Stimulated activated CD4-positive, alpha-beta T cell treated with anti-CD3 and anti-CD28 coated beads, TNF-alpha, amount 100 ng/mL, for 4 hours (primary cell): ENCODE results near the gene CKLF.
A peak's percentile ranks its signal among the peaks of the same experiment; 100 is the strongest.
"Not testable (repeated sequence)": the region's sequence is repeated elsewhere in the genome, so short reads cannot be mapped to it uniquely, and the experiment has no call there.

ENCODE experiments used
- DNase-seq, 3 experiments: peaks; one replicate each; pipeline ENCODE4 v3.0.0-alpha.2; 2020; ENCODE audit warnings: low read depth in 3 of 3

The CKLF gene

DNA sequence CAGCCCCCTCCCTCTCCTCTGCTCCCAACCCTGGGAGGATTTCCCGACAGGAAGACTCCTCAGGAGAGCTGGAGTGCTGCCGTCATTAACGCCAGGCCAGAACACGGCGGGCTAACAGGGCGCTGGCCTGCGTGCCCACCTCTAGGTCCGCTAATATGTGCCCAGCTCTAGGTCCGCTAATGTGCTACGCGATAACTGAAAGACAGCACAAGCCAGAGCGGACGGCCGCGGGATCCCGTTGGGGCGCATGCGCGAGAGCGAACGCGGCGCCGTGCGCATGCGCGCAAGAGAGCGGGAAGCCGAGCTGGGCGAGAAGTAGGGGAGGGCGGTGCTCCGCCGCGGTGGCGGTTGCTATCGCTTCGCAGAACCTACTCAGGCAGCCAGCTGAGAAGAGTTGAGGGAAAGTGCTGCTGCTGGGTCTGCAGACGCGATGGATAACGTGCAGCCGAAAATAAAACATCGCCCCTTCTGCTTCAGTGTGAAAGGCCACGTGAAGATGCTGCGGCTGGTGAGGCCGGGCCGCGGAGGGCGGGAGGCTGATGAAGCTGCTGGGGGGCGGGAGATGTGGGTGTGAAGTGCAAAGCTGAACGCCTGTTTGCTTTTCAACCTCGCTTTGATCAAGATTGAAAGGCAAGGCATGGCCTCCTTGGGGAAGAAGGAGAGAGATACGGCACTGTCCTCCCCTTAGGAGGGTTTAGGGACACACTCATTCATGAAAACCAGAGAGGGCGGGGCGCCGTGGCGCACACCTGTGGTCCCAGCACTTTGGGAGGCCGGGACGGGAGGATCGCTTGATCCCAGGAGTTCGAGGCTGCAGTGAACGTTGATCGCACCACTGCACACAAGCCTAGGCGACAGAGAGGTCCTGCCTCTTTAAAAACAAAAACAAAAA, at the start of gene CKLF:
Gene CKLF, plus strand, starts transcription at position 291 of the 892 bp plus-strand sequence. Its CDS starts 140 bp downstream, at position 431.
- DNase-seq = peak; percentile 79 to 87 (median 83)

DNA sequence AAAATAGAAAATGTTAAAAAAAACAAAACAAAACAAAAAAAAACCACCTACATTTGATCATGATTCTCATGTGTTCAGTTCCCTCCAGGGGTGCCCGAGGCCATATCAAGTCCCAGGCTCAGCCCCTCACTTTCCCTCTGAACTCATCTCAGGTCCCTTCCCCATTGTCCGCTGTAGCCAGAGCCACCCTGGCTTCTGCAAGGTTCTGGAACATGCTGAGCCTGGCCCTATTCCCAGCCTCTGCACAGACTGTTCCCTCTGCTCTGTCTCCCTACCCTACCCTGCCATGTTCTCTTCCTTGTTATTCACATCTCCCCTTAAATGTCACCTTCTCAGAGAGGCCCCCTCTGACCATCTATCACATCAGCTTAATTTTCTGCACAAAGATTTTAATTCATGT, 49.3 kb upstream of the CKLF start:
- DNase-seq = no peak

DNA sequence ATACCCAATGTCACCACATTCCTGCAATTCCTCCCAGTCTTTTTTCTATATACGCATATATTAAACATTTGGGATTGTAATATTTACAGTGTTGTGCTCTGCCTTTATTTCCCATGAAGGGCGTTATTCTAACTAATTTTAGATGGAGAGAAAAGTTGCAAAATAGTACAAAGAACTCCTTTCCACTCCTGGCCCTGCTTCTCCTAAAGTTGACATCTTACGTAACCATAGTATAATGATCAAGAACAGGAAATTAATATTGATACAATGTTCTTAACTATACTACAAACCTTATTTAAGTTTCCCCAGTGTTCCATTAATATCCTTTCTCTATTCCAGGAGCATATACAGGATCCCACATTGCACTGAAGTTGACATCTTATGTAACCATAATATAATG, 48.8 kb upstream of the CKLF start:
- DNase-seq = no peak

DNA sequence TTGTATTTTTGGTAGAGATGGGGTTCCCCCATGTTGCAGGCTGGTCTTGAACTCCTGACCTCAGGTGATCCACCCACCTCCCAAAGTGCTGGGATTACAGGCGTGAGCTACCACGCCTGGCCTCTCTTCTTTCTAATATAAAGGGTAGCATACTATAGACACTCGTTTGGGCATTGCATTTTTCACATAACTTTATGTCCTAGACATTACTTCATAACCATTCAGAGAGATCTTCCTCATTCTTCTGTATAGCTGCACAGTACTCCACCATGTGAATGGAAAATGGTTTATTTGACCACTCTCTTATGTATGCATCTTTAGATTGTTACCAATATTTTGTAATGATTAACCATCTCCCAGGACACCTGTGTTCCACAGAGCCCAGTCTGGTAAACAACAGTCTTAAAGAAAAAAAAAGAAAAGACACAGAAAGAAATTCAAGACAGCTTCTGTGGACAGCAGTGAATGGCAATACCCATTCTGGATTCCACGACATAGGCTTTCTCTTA, 44.6 kb upstream of the CKLF start:
- DNase-seq = no peak

DNA sequence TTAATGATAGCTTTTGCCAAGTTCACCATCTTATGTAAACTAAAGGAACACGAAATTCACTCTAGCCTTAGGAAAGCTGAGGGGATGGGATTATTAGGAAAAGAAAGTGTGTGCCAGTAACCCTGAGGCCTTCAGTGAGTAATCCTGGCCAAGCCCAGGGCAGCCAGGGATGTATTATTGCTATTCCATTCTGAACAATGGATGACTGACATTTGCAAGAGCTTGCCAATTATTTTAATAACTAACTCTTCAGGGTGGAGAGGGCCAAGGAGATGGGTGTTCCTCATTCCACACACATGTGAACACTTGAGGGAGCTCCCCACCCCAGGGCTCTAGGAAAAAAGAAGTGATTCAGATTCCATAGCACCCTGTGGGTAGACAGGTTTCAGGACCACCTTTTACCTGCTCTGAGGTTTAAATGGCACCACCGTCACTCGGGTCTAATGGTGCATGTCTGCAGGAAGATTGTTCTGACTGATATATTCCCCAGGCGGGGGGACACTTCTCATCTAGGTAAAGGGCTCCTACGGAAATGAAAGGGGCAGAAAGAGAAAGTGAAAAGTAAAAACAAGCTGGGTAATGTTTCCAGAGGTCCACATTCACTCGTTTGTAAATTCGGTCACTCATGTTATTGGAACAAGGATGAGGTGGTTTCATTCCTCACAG, 44.0 kb upstream of the CKLF start:
- DNase-seq = no peak

GRCh38 chr16:66508914-66509496, 43.4 kb upstream of the CKLF start:
- no peak for DNase-seq

DNA sequence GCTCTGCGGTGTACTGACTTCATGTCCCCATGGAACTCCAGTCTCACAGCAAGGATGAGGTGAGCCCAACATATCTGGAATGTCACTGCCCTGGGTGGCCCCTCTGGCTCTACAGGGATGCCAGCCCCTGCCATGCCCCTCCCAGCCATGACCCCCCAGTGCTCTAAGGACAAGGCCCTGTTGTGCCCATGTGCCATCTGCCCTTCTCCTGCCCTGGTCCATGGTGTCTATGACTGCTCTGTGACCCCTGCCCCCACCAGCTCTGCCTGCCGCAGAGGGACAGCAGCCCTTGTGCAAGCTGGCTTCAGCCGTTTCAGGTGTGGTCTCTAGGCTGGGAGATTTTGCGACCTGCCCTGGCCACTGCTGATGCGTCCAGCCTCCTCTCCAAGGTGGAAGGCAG, 42.8 kb upstream of the CKLF start:
- no peak for DNase-seq

- DNase-seq = no peak
Observed at GRCh38 chr16:66510298-66510697, 42.1 kb upstream of the CKLF start.

GRCh38 chr16:66510711-66511601, 41.4 kb upstream of the CKLF start:
- no peak for DNase-seq

GRCh38 chr16:66511602-66512271, 40.6 kb upstream of the CKLF start:
- no peak for DNase-seq

DNA sequence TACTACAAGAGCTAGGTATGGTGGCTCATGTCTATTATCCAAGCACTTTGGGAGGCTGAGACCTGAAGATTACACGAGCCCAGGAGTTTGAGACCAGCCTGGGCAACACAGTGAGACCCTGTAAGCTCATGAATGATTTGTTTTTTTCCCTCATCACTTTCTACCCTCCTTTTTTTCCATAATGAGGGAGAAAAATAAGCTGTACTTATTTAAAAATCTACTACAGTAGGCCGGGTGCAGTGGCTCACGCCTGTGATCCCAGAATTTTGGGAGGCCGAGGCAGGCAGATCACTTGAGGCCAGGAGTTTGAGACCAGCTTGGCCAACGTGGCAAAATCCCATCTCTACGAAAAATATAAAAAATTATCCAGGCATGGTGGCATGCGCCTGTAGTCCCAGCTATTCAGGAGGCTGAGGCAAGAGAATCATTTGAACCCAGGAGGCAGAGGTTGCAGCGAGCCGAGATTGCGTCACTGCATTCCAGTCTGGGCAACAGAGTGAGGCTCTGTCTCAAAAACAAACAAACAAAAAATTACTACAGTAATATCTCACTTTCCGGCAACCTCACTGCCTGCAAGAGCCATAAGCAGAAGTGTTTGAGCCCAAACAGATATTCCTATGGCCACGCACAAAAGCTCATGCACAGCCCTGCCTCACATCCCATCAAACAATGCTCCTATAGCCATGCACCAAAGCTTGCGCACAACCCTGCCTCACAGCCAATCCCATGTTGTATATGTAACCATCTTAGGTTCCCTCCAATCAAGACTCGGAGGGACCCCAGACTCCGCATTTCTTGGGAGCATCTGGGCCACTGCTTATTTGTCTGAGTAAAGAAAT, 39.9 kb upstream of the CKLF start:
- no peak for DNase-seq

- DNase-seq = no peak
Observed at GRCh38 chr16:66513111-66513723, 39.2 kb upstream of the CKLF start.

GRCh38 chr16:66514391-66514790, 38.0 kb upstream of the CKLF start:
- DNase-seq = not testable (repeated sequence)

- not testable (repeated sequence) for DNase-seq
Observed at GRCh38 chr16:66514980-66515595, 37.3 kb upstream of the CKLF start.

DNA sequence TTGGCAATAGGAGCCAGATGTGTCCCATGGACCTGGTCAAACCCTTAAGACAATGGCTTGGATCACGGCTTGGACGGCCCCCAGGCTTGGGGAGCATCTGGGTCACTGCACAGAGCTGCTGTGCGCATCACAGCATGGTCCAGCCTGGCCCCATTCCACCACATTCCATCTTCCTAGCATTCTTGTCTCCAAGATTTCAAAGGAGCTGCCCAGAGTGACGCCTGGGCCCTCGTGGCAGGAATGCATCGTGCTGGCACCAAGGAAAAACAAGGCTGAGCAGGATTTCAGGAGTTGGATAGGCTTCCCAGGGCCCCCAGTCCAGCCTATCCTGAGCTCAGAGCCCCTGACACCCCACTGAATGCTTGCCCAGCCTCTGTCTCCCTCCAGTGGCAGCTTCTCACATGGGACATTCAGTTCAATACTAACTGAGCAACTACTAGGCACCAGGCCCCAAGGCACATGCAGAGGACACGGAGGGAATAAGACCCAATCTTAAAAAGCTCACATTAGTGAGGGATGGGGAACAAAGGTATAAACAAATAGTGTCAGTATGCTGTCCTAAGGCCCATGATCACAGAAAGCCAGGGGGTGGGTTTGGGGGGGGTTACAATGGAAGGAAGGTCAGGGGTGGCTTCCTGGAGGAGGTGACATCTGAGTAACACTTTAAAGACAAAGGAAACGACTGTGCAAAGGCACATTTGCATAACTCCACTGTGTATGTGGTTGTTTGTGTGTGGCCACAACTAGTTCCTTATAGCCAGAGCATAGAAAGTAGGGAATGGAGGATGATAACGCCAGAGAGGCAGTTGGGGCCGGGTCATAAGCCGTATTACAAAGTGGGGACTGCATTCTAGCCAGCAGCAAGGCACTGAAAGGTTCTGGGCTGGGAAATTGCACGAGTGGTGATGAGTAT, 36.5 kb upstream of the CKLF start:
- DNase-seq = no peak

DNA sequence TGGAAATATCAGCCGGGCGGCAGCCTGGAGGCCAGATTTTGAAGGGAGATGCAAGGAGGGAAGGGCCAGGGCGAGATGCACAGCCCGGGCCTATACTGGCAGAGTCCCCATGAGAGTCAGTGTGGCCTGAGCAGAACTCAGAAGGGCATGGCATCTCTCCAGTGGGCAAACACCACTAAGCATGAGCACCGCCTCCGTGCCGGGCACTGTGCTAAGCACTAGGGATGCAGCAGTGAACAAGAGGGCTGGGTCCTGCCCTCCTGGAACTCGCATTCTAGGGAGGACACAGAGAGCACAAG, 35.9 kb upstream of the CKLF start:
- DNase-seq = no peak

GRCh38 chr16:66516808-66517585, 35.4 kb upstream of the CKLF start:
- peak; percentile 31 to 60 (median 44) for DNase-seq
